IPS-18a (cell line): ENCODE results near the gene MOSPD3.

Experiments
- H3K27ac ChIP-seq: one replicate; pipeline ENCODE4 v1.5.1; 2013; ENCODE audit warnings: low read length
- H3K27me3 ChIP-seq: one replicate; pipeline ENCODE4 v1.6.1; 2013; ENCODE audit warnings: mild to moderate bottlenecking, low read length; ENCODE audit not compliant: control insufficient read depth, insufficient read depth
- H3K36me3 ChIP-seq: one replicate; pipeline ENCODE4 v1.6.1; 2013; ENCODE audit warnings: low read depth, low read length; ENCODE audit not compliant: control insufficient read depth
- H3K4me1 ChIP-seq: one replicate; pipeline ENCODE4 v1.6.1; 2013; ENCODE audit warnings: low read depth, low read length; ENCODE audit not compliant: control insufficient read depth
- H3K4me3 ChIP-seq: one replicate; pipeline ENCODE4 v1.5.1; 2013; ENCODE audit warnings: low read length
- H3K9ac ChIP-seq: one replicate; pipeline ENCODE4 v1.6.1; 2013; ENCODE audit warnings: mild to moderate bottlenecking, low read length, moderate library complexity
- H3K9me3 ChIP-seq: one replicate; pipeline ENCODE4 v1.6.1; 2013; ENCODE audit warnings: low read depth, low read length; ENCODE audit not compliant: control insufficient read depth

MOSPD3 gene

GRCh38 chr7:100586266-100587025 lies 25.9 kb upstream of the MOSPD3 start, which contains the start of gene FBXO24:
FBXO24 (plus strand) TSS chr7:100586328; CDS start chr7:100586626, 298 bp downstream.
- peaks cover 4% of the 10 kb centered on the region for H3K36me3 ChIP-seq
- peaks cover 34% of the 10 kb centered on the region for H3K4me1 ChIP-seq
- peak within 1 kb of the TSS; percentile 95 for H3K4me3 ChIP-seq

GRCh38 chr7:100588438-100588837 lies 23.9 kb upstream of the MOSPD3 start:
- H3K4me3 ChIP-seq: no peak overlapping the region
- H3K9me3 ChIP-seq: no peaks in the 10 kb centered on the region
- peaks cover 14% of the 10 kb centered on the region for H3K27me3 ChIP-seq
- no peaks in the 10 kb centered on the region for H3K36me3 ChIP-seq
- H3K4me1 ChIP-seq: peaks cover 29% of the 10 kb centered on the region
- no peak overlapping the region for H3K27ac ChIP-seq
- H3K9ac ChIP-seq: no peak overlapping the region

More at GRCh38 chr7:100586266-100587025, 25.9 kb upstream of the MOSPD3 start, which contains the start of gene FBXO24:
- Histone ChIP-seq H3K9me3 (no peaks in the 10 kb centered on the region), H3K27ac (peak within 1 kb of the TSS; percentile 70), H3K9ac (peak within 1 kb of the TSS; percentile 80), H3K27me3 (peaks cover 13% of the 10 kb centered on the region)

- H3K36me3 ChIP-seq: no peaks in the 10 kb centered on the region
- no peak overlapping the region for H3K27ac ChIP-seq
- no peaks in the 10 kb centered on the region for H3K9me3 ChIP-seq
- H3K27me3 ChIP-seq: peaks cover 14% of the 10 kb centered on the region
- peaks cover 21% of the 10 kb centered on the region for H3K4me1 ChIP-seq
- peak overlapping the region; percentile 21 for H3K4me3 ChIP-seq
- H3K9ac ChIP-seq: no peak overlapping the region
These were observed 22.9 kb upstream of the MOSPD3 start for GRCh38 chr7:100589341-100589947.

GRCh38 chr7:100590077-100590737 lies 22.1 kb upstream of the MOSPD3 start:
- peak overlapping the region; percentile 21 for H3K4me3 ChIP-seq
- peaks cover 14% of the 10 kb centered on the region for H3K4me1 ChIP-seq
- no peak overlapping the region for H3K27ac ChIP-seq
- no peaks in the 10 kb centered on the region for H3K36me3 ChIP-seq
- no peak overlapping the region for H3K9ac ChIP-seq
- no peaks in the 10 kb centered on the region for H3K9me3 ChIP-seq
- peaks cover 14% of the 10 kb centered on the region for H3K27me3 ChIP-seq

- peaks cover 14% of the 10 kb centered on the region for H3K27me3 ChIP-seq
These were observed 20.7 kb upstream of the MOSPD3 start for GRCh38 chr7:100591596-100591995.

GRCh38 chr7:100595188-100595587 lies 17.2 kb upstream of the MOSPD3 start:
- no peaks in the 10 kb centered on the region for H3K9me3 ChIP-seq
- H3K27me3 ChIP-seq: peaks cover 11% of the 10 kb centered on the region
- H3K36me3 ChIP-seq: no peaks in the 10 kb centered on the region
- H3K4me3 ChIP-seq: no peak overlapping the region
- H3K27ac ChIP-seq: no peak overlapping the region
- H3K9ac ChIP-seq: no peak overlapping the region
- H3K4me1 ChIP-seq: peaks cover 2% of the 10 kb centered on the region

More at GRCh38 chr7:100591596-100591995, 20.7 kb upstream of the MOSPD3 start:
- Histone ChIP-seq H3K9me3 (no peaks in the 10 kb centered on the region), H3K36me3 (no peaks in the 10 kb centered on the region), H3K9ac (no peak overlapping the region), H3K4me3 (no peak overlapping the region), H3K4me1 (peaks cover 12% of the 10 kb centered on the region), H3K27ac (no peak overlapping the region)

GRCh38 chr7:100598425-100598824 lies 13.9 kb upstream of the MOSPD3 start:
- Histone ChIP-seq H3K27ac (no peak overlapping the region), H3K9ac (no peak overlapping the region), H3K36me3 (no peaks in the 10 kb centered on the region), H3K27me3 (no peaks in the 10 kb centered on the region), H3K9me3 (no peaks in the 10 kb centered on the region), H3K4me1 (peaks cover 14% of the 10 kb centered on the region), H3K4me3 (no peak overlapping the region)

- no peak overlapping the region for H3K4me3 ChIP-seq
- H3K27me3 ChIP-seq: peaks cover 4% of the 10 kb centered on the region
- H3K4me1 ChIP-seq: peaks cover 18% of the 10 kb centered on the region
- H3K9me3 ChIP-seq: no peaks in the 10 kb centered on the region
- H3K36me3 ChIP-seq: no peaks in the 10 kb centered on the region
- no peak overlapping the region for H3K9ac ChIP-seq
- no peak overlapping the region for H3K27ac ChIP-seq
These were observed 12.2 kb upstream of the MOSPD3 start for GRCh38 chr7:100599911-100600729.

GRCh38 chr7:100600730-100601038 lies 11.7 kb upstream of the MOSPD3 start:
- H3K9me3 ChIP-seq: no peaks in the 10 kb centered on the region
- H3K4me1 ChIP-seq: peaks cover 22% of the 10 kb centered on the region
- no peak overlapping the region for H3K9ac ChIP-seq
- no peak overlapping the region for H3K27ac ChIP-seq
- H3K27me3 ChIP-seq: peaks cover 10% of the 10 kb centered on the region
- no peak overlapping the region for H3K4me3 ChIP-seq
- H3K36me3 ChIP-seq: no peaks in the 10 kb centered on the region

GRCh38 chr7:100602889-100603725 lies 9.2 kb upstream of the MOSPD3 start:
- Histone ChIP-seq H3K27me3 (peaks cover 20% of the 10 kb centered on the region), H3K4me3 (peak overlapping the region; percentile 61), H3K9me3 (no peaks in the 10 kb centered on the region)

More at GRCh38 chr7:100602889-100603725, 9.2 kb upstream of the MOSPD3 start:
- Histone ChIP-seq H3K36me3 (no peaks in the 10 kb centered on the region), H3K9ac (peak overlapping the region; percentile 55), H3K4me1 (peaks cover 22% of the 10 kb centered on the region), H3K27ac (peak overlapping the region; percentile 20)
